WERI-Rb-1 (cell line): ENCODE results near the gene FIG4.
"Not testable (repeated sequence)": the region's sequence is repeated elsewhere in the genome, so short reads cannot be mapped to it uniquely, and the experiment has no call there.

Experiments used
- DNase-seq: peaks from one replicate; pipeline ENCODE4 v3.0.0-alpha.2; 2020
- H3K27ac ChIP-seq: fragments of 250-450 bp; sonication (Bioruptor Pico); 2 replicates; pipeline ENCODE4 v1.5.1; 2020; ENCODE audit warnings: mild to moderate bottlenecking, moderate library complexity
- H3K27me3 ChIP-seq: fragments of 250-450 bp; sonication (Bioruptor Pico); 2 replicates; pipeline ENCODE4 v1.5.1; 2021; ENCODE audit warnings: mild to moderate bottlenecking, low read depth, moderate library complexity; ENCODE audit not compliant: insufficient read depth, severe bottlenecking
- H3K36me3 ChIP-seq: fragments of 250-450 bp; sonication (Bioruptor Pico); 2 replicates; pipeline ENCODE4 v1.5.1; 2020; ENCODE audit warnings: mild to moderate bottlenecking, moderate library complexity
- H3K4me3 ChIP-seq: 2 replicates; pipeline ENCODE4 v1.5.1; 2011; ENCODE audit warnings: low read depth, mild to moderate bottlenecking, control low read depth, low read length
- H3K9me3 ChIP-seq: fragments of 250-450 bp; sonication (Bioruptor Pico); 2 replicates; pipeline ENCODE4 v1.5.1; 2021; ENCODE audit warnings: mild to moderate bottlenecking, moderate library complexity; ENCODE audit not compliant: severe bottlenecking
- TF ChIP-seq, protein P1 (sequence below): IDR thresholded peaks from 2 replicates; pipeline ENCODE4 v1.5.1; 2011; ENCODE audit warnings: low read depth, mild to moderate bottlenecking, control low read depth, inconsistent platforms, low read length

Gene FIG4

DNA sequence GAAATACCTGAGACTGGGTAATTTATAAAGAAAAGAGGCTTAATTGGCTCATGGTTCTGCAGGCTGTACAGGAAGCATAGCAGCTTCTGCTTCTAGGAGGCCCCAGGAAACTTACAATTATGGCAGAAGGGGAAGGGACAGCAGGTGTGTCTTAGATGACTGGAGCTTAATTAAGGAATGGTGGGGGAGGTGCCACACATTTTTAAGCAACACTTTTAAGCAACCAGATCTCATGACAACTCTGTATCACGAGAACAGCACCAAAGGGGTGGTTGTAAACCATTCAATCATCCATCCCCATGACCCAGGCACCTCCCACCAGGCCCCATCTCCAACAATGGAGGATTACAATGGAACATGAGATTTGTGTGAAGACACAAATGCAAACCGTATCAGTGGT, 26.9 kb downstream of the FIG4 start:
- Histone ChIP-seq H3K36me3 (no peaks in the 10 kb centered on the region), H3K9me3 (no peaks in the 10 kb centered on the region), H3K4me3 (no peak overlapping the region), H3K27ac (no peak overlapping the region), H3K27me3 (no peaks in the 10 kb centered on the region)
- TF ChIP-seq, protein P1, sequence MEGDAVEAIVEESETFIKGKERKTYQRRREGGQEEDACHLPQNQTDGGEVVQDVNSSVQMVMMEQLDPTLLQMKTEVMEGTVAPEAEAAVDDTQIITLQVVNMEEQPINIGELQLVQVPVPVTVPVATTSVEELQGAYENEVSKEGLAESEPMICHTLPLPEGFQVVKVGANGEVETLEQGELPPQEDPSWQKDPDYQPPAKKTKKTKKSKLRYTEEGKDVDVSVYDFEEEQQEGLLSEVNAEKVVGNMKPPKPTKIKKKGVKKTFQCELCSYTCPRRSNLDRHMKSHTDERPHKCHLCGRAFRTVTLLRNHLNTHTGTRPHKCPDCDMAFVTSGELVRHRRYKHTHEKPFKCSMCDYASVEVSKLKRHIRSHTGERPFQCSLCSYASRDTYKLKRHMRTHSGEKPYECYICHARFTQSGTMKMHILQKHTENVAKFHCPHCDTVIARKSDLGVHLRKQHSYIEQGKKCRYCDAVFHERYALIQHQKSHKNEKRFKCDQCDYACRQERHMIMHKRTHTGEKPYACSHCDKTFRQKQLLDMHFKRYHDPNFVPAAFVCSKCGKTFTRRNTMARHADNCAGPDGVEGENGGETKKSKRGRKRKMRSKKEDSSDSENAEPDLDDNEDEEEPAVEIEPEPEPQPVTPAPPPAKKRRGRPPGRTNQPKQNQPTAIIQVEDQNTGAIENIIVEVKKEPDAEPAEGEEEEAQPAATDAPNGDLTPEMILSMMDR: no peak
- no peak for DNase-seq

DNA sequence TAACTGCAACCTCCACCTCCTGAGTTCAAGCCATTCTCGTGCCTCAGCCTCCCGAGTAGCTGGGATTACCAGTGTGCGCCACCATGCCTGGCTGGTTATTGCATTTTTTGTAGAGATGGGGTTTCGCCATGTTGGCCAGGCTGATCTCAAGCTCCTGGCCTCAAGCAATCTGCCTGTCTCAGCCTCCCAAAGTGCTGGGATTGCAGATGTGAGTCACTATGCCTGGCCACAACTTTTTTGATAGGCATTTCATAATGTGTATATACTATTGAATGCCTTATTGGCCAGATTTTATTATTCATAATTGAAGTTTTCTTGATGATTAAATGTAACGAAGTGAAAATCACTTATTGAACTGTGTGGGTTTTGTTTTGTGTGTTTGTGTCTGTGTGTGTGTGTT, 27.9 kb downstream of the FIG4 start:
- no peak for DNase-seq
- Histone ChIP-seq H3K4me3 (no peak overlapping the region), H3K27me3 (no peaks in the 10 kb centered on the region), H3K27ac (no peak overlapping the region), H3K36me3 (no peaks in the 10 kb centered on the region), H3K9me3 (no peaks in the 10 kb centered on the region)
- TF ChIP-seq, protein P1: no peak

GRCh38 chr6:109720311-109720710, 29.2 kb downstream of the FIG4 start:
- TF ChIP-seq, protein P1: no peak
- Histone ChIP-seq H3K27me3 (no peaks in the 10 kb centered on the region), H3K4me3 (no peak overlapping the region), H3K36me3 (no peaks in the 10 kb centered on the region), H3K27ac (no peak overlapping the region), H3K9me3 (no peaks in the 10 kb centered on the region)
- no peak for DNase-seq

DNA sequence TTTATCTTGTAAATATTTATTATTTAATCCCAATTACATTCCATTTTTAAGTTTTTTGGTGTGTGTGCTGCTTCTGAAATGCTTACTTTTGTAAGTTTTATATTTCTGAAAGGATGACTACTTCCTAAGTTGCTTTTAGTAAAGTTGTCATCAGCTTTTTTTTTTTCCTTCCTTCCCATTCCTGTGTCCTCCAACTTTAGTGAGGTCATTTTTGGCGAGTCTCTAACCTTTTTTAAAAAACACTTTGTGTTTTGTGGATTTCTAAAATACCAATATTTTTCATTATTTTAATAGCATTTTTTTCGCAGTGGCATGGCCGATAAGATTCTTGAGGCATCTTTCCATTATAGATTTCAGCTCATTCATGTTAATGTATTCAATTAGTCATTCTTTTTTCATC, 30.9 kb downstream of the FIG4 start:
- Histone ChIP-seq H3K9me3 (no peaks in the 10 kb centered on the region), H3K27ac (no peak overlapping the region), H3K4me3 (no peak overlapping the region), H3K36me3 (no peaks in the 10 kb centered on the region), H3K27me3 (no peaks in the 10 kb centered on the region)
- TF ChIP-seq, protein P1: no peak
- no peak for DNase-seq

GRCh38 chr6:109722564-109723254, 31.6 kb downstream of the FIG4 start:
- H3K27ac ChIP-seq: no peak overlapping the region
- no peak for DNase-seq
- H3K27me3 ChIP-seq: no peaks in the 10 kb centered on the region
- TF ChIP-seq, protein P1: no peak
- H3K9me3 ChIP-seq: no peaks in the 10 kb centered on the region
- no peaks in the 10 kb centered on the region for H3K36me3 ChIP-seq
- no peak overlapping the region for H3K4me3 ChIP-seq

GRCh38 chr6:109725250-109725649, 34.2 kb downstream of the FIG4 start:
- H3K4me3 ChIP-seq, H3K36me3 ChIP-seq, DNase-seq, H3K27me3 ChIP-seq, H3K27ac ChIP-seq, H3K9me3 ChIP-seq: not testable (repeated sequence)
